OCI-LY3 (cell line): ENCODE data around the gene ZNF841.

Source experiments
- EZH2phosphoT487 ChIP-seq: fragments of 200-600 bp; shearing (Covaris generic); IDR thresholded peaks from 2 replicates; pipeline ENCODE4 v1.6.1; 2018; ENCODE audit warnings: antibody characterized with exemption, mixed run types, low read depth
- TF ChIP-seq, protein P1 (sequence below): fragments of 200-600, 300-600 bp; sonication (generic); IDR thresholded peaks from 2 replicates; pipeline ENCODE4 v1.5.1; 2014; ENCODE audit warnings: antibody characterized with exemption, low read length, low read depth

DNA sequence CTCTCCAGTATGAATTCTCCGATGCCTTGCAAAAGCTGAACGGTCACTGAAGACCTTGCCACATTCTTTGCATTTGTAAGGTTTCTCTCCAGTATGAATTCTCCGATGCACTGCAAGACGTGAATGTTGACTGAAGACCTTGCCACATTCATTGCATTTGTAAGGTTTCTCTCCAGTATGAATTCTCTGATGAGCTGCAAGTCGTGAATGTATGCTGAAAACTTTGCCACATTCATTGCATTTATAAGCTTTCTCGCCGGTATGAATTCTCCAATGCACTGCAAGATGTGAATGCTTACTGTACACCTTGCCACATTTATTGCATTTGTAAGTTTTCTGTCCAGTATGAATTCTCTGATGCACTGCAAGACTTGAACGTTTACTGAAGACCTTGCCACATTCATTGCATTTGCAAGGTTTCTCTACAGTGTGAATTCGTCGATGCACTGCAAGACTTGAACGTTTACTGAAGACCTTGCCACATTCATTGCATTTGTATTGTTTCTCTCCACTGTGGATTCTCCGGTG lies 20.0 kb upstream of the ZNF841 start:
- TF ChIP-seq, protein P1, sequence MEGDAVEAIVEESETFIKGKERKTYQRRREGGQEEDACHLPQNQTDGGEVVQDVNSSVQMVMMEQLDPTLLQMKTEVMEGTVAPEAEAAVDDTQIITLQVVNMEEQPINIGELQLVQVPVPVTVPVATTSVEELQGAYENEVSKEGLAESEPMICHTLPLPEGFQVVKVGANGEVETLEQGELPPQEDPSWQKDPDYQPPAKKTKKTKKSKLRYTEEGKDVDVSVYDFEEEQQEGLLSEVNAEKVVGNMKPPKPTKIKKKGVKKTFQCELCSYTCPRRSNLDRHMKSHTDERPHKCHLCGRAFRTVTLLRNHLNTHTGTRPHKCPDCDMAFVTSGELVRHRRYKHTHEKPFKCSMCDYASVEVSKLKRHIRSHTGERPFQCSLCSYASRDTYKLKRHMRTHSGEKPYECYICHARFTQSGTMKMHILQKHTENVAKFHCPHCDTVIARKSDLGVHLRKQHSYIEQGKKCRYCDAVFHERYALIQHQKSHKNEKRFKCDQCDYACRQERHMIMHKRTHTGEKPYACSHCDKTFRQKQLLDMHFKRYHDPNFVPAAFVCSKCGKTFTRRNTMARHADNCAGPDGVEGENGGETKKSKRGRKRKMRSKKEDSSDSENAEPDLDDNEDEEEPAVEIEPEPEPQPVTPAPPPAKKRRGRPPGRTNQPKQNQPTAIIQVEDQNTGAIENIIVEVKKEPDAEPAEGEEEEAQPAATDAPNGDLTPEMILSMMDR: no peak
- no peak for TF ChIP-seq EZH2phosphoT487
